Thyroid gland (tissue), 4 donors: ENCODE results near the gene BPIFB6.

ENCODE experiments used
- CTCF ChIP-seq, 6 experiments: fragments of 200-600 bp in 3 of 6; fragments of 450-650 bp in 3 of 6; sonication (generic) in 3 of 6; IDR thresholded peaks; one replicate each; pipeline ENCODE4 v1.5.1; 2016 to 2019; ENCODE audit warnings: antibody characterized with exemption in 6 of 6, mild to moderate bottlenecking in 2 of 6, inconsistent platforms in 1 of 6, moderate library complexity in 1 of 6
- POLR2A ChIP-seq, 2 donors: fragments of 450-650 bp; IDR thresholded peaks; one replicate each; pipeline ENCODE4 v1.6.1; 2017; ENCODE audit warnings: antibody characterized with exemption in 2 of 2, mild to moderate bottlenecking in 2 of 2, moderate library complexity in 1 of 2

DNA sequence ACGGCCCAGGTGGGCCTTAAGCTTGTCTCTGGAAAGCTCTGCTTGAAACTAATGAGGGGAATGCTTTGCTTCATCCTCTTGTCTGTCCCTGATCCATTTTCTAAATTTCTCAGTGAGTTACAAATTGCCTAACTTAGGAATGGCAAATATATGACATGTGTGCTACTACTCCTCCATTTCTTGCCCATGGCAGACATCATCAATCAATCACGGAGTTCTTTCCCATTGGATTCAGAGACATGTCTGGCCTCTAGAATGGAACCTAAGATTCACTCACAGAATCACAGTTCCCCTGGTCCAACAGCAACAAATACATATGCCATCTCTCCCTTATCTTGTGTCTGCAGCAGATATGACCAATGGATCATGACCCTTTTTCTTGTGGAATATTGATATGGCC, 41.4 kb downstream of the BPIFB6 start:
- TF ChIP-seq CTCF (IDR thresholded peaks at IDR 0.05) (no peak), POLR2A (IDR thresholded peaks at IDR 0.05) (no peak)
